K562 (cell line): ENCODE results near the gene GDF9. TPM values are rescaled to one million over a fixed set of nuclear protein-coding genes. Genes with fewer than 3 reads are reported as not detected.

ENCODE experiments used
- BRF1 ChIP-seq: IDR thresholded peaks from 3 replicates; pipeline ENCODE4 v1.6.1; 2011; ENCODE audit warnings: borderline replicate concordance, mild to moderate bottlenecking; ENCODE audit not compliant: insufficient read length; ENCODE audit errors: extremely low read depth
- JUN ChIP-seq, 2 experiments: sonication (generic) in 1 of 2; formaldehyde crosslinking in 1 of 2; IDR thresholded peaks; 2 replicates each; pipeline versions ENCODE4 v1.6.1 to v1.8.0; 2012 to 2022; ENCODE audit warnings: borderline replicate concordance in 2 of 2, mild to moderate bottlenecking in 2 of 2, improper control_type of control experiment in 1 of 2, low read depth in 1 of 2, low read length in 1 of 2, missing genetic modification reagents in 1 of 2
- KLF10 ChIP-seq: fragments of 250-450 bp; sonication (Bioruptor Pico); IDR thresholded peaks from 2 replicates; pipeline ENCODE4 v1.6.1; 2021; ENCODE audit warnings: matching md5 sums
- MCM2 ChIP-seq: fragments of 450-650 bp; IDR thresholded peaks from 2 replicates; pipeline ENCODE4 v1.6.1; 2017; ENCODE audit warnings: low read depth, mild to moderate bottlenecking
- NBN ChIP-seq: fragments of 450-650 bp; IDR thresholded peaks from 2 replicates; pipeline ENCODE4 v1.6.1; 2016; ENCODE audit warnings: low read depth, mild to moderate bottlenecking
- NR4A1 ChIP-seq, 2 experiments: fragments of 250-450 bp in 1 of 2; fragments of 450-650 bp in 1 of 2; sonication (Bioruptor Pico) in 1 of 2; IDR thresholded peaks; 2 replicates each; pipeline versions ENCODE4 v1.4.0 to v1.6.1; 2016 to 2020; ENCODE audit warnings: mild to moderate bottlenecking in 2 of 2, missing compliant biosample characterization in 1 of 2, missing genetic modification characterization in 1 of 2, moderate library complexity in 1 of 2
- NUFIP1 ChIP-seq: fragments of 450-650 bp; IDR thresholded peaks from 2 replicates; pipeline ENCODE4 v1.6.1; 2018; ENCODE audit not compliant: partially characterized antibody
- SFPQ ChIP-seq: fragments of 200-400 bp; formaldehyde crosslinking; IDR thresholded peaks from 2 replicates; pipeline ENCODE4 v1.6.1; 2017; ENCODE audit warnings: mild to moderate bottlenecking, low read depth, low read length, moderate library complexity
- TSHZ1 ChIP-seq: fragments of 250-450 bp; sonication (Bioruptor Pico); IDR thresholded peaks from 2 replicates; pipeline ENCODE4 v1.4.0; 2020; ENCODE audit warnings: mild to moderate bottlenecking, moderate library complexity
- USF2 ChIP-seq: sonication (generic); formaldehyde crosslinking; IDR thresholded peaks from 2 replicates; pipeline ENCODE4 v1.5.0; 2020; ENCODE audit warnings: missing genetic modification reagents
- polyA plus RNA-seq, 8 experiments: library from polyadenylated mRNA; depleted of rRNA in 4 of 8; stranded (reverse) in 5 of 8; unstranded in 3 of 8; fragments of >200 nt; fragmentation: Nextera tagmentation in 2 of 8; fragmentation: Illumina TruSeq in 1 of 8; extraction: Ambion mirVana in 2 of 8; extraction: Trizol in 1 of 8; gene quantifications; 2 replicates each; pipeline versions ENCODE4 v1.2.1 to v1.2.3, GENCODE V29; 2011 to 2014; ENCODE audit warnings: inconsistent platforms in 1 of 8, missing spikeins in 1 of 8
- total RNA-seq, 7 experiments: library from RNA; depleted of rRNA in 6 of 7; stranded (reverse); fragments of >200 nt in 6 of 7; fragmentation: Illumina TruSeq in 2 of 7; extraction: Trizol in 2 of 7; gene quantifications; 2 replicates each; pipeline versions ENCODE4 v1.2.1 to v1.2.3, GENCODE V29; 2011 to 2021; ENCODE audit warnings: low replicate concordance in 1 of 7
- TF ChIP-seq, protein P1 (sequence below): fragments of 200-800 bp; sonication (Bioruptor generic); IDR thresholded peaks from 2 replicates; pipeline ENCODE4 v1.6.1; 2017; ENCODE audit warnings: missing genetic modification characterization, missing compliant biosample characterization

GDF9 gene
- total and polyA plus RNA-seq, 9 of the 15 experiments (the other 6 are each of a cell fraction or from before 2014, with no cell fraction given) = 0.10 to 0.70 (median 0.20) TPM; not detected in 1

DNA sequence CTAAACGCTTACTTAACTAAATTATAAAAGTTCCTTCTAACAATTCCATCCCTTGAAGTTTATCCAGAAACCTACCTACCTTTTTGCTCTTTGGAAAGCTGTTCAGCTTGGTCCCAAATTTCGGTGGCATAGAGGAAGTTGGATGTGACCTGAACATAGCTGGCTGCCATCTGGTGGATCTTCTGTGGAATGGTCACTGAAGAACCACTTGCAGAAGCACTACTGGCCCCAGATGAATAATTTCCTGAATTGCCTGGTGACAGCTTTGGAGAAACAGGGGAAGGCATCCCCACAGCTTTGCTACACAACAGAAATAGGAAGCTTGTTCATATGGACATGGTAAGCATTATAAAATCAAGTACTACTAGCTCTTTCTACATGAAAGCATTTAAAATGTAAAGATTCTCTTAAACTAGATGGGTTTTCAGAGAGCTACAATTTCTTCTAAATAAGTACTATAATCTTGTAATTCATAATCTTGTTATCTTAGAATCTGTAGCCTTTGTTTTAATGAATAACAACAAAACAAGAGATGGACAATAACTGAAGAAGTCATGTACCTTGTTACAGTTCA, 17.1 kb upstream of the GDF9 start (continued):
- TF ChIP-seq NR4A1 (CRISPR knock-in tag; IDR thresholded peaks at IDR 0.05) = no peak
- TF ChIP-seq NR4A1 (tag; IDR thresholded peaks at IDR 0.05) = no peak
- no peak for TF ChIP-seq KLF10
- no peak for TF ChIP-seq SFPQ
- no peak for TF ChIP-seq MCM2
- no peak for TF ChIP-seq BRF1
- TF ChIP-seq NBN = peak; percentile 47; the same call in 1 of the 2 replicates
- TF ChIP-seq NUFIP1 = no peak
- TF ChIP-seq TSHZ1 (CRISPR knock-in tag) = no peak
- no peak for TF ChIP-seq JUN (IDR thresholded peaks at IDR 0.05; ENCODE audit: borderline replicate concordance, low read depth, low read length)
- TF ChIP-seq JUN (CRISPR knock-in tag; IDR thresholded peaks at IDR 0.05; ENCODE audit: borderline replicate concordance) = no peak
- no peak for TF ChIP-seq USF2 (CRISPR knock-in tag)
- TF ChIP-seq, protein P1, sequence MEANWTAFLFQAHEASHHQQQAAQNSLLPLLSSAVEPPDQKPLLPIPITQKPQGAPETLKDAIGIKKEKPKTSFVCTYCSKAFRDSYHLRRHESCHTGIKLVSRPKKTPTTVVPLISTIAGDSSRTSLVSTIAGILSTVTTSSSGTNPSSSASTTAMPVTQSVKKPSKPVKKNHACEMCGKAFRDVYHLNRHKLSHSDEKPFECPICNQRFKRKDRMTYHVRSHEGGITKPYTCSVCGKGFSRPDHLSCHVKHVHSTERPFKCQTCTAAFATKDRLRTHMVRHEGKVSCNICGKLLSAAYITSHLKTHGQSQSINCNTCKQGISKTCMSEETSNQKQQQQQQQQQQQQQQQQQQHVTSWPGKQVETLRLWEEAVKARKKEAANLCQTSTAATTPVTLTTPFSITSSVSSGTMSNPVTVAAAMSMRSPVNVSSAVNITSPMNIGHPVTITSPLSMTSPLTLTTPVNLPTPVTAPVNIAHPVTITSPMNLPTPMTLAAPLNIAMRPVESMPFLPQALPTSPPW (CRISPR knock-in tag) = peak; percentile 19; the same call in 1 of the 2 replicates
- TF ChIP-seq, all 486 proteins: peak for 20
